Tibial artery (tissue), 4 donors: ENCODE results near the gene B3GNT7.

Experiments
- DNase-seq, 2 donors: peaks; one replicate each; pipeline ENCODE4 v3.0.0-alpha.2; 2019
- H3K27ac ChIP-seq, 2 donors: fragments of 200-600 bp; sonication (generic) in 1 of 2; 1 replicate in 1 of 2; 2 replicates in 1 of 2; pipeline ENCODE4 v1.5.1; 2018 to 2019; ENCODE audit warnings: mild to moderate bottlenecking in 1 of 2
- H3K27me3 ChIP-seq, 2 donors: fragments of 200-600 bp; sonication (generic) in 1 of 2; one replicate each; pipeline versions ENCODE4 v1.5.1 to v1.6.0; 2016 to 2019
- H3K36me3 ChIP-seq, 3 donors: fragments of 200-600 bp; sonication (generic) in 2 of 3; one replicate each; pipeline ENCODE4 v1.5.1; 2016 to 2019; ENCODE audit warnings: mild to moderate bottlenecking in 2 of 3
- H3K4me1 ChIP-seq, 4 donors: fragments of 200-600 bp; sonication (generic) in 2 of 4; 1 replicate in 3 of 4; 2 replicates in 1 of 4; pipeline ENCODE4 v1.5.1; 2016 to 2019
- H3K4me3 ChIP-seq, 2 donors: fragments of 200-600 bp; sonication (generic) in 1 of 2; 1 replicate in 1 of 2; 2 replicates in 1 of 2; pipeline ENCODE4 v1.5.1; 2018 to 2019; ENCODE audit warnings: mild to moderate bottlenecking in 2 of 2
- H3K9me3 ChIP-seq, 3 donors: fragments of 200-600 bp; sonication (generic) in 1 of 3; one replicate each; pipeline ENCODE4 v1.5.1; 2016 to 2019
- CTCF ChIP-seq, 2 experiments: fragments of 200-600 bp in 1 of 2; fragments of 450-650 bp in 1 of 2; IDR thresholded peaks; one replicate each; pipeline ENCODE4 v1.5.1; 2017 to 2019; ENCODE audit warnings: antibody characterized with exemption in 2 of 2, mild to moderate bottlenecking in 1 of 2, moderate library complexity in 1 of 2
- intact Hi-C: fragments of 100-400 bp; cut with DNase I; formaldehyde crosslinking; loops from one replicate; pipeline ENCODE4 v1.15.0; 2023; ENCODE audit warnings: low total_unique reads

B3GNT7 gene

GRCh38 chr2:231418820-231419640, 23.5 kb downstream of the B3GNT7 start:
- DNase-seq, result no peak
- Histone ChIP-seq H3K27ac (no peak overlapping the region), H3K4me3 (no peak overlapping the region), H3K36me3 (no peaks in the 10 kb centered on the region), H3K27me3 (peaks cover 0 to 8% of the 10 kb centered on the region in 2 donors), H3K9me3 (no peaks in the 10 kb centered on the region), H3K4me1 (no peaks in the 10 kb centered on the region)
- no peak for TF ChIP-seq CTCF (IDR thresholded peaks at IDR 0.05)
- intact Hi-C loops, result loop anchor here (10.0 kb wide), 2 partner anchors 124 to 314 kb away; no protein-coding TSS in a partner anchor

- no peaks in the 10 kb centered on the region for H3K4me1 ChIP-seq
- no peaks in the 10 kb centered on the region for H3K36me3 ChIP-seq
- H3K27ac ChIP-seq, result no peak overlapping the region
- no peak for DNase-seq
- no peak for TF ChIP-seq CTCF (IDR thresholded peaks at IDR 0.05)
- peaks cover 0 to 10% of the 10 kb centered on the region in 2 donors for H3K27me3 ChIP-seq
- intact Hi-C loops, result no loop called here
- no peaks in the 10 kb centered on the region for H3K9me3 ChIP-seq
- H3K4me3 ChIP-seq, result no peak overlapping the region
Measured at GRCh38 chr2:231421051-231421580, 25.6 kb downstream of the B3GNT7 start.

DNA sequence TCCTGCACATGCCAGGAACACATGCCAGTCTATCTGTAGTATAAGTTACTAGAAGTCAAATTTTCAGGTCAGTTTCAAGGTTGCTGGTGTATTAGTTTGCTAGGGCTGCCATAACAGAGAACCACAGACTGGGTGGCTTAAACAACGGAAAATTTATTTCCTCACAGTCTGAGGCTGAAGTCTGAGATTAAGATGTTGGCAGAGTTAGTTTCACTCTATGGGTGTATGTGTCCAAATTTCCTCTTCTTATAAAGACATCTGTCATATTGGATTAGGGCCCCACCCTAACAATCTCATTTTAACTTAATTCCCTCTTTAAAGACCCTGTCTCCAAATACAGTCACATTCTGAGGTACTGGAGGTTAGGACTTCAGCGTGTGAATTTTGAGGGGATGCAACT, 26.5 kb downstream of the B3GNT7 start:
- intact Hi-C loops, result no loop called here
- no peak overlapping the region for H3K4me3 ChIP-seq
- no peak overlapping the region for H3K27ac ChIP-seq
- peaks cover 0 to 10% of the 10 kb centered on the region in 2 donors for H3K27me3 ChIP-seq
- H3K9me3 ChIP-seq, result no peaks in the 10 kb centered on the region
- no peaks in the 10 kb centered on the region for H3K36me3 ChIP-seq
- no peak for TF ChIP-seq CTCF (IDR thresholded peaks at IDR 0.05)
- no peaks in the 10 kb centered on the region for H3K4me1 ChIP-seq
- no peak for DNase-seq

- no peak overlapping the region for H3K4me3 ChIP-seq
- no peak overlapping the region for H3K27ac ChIP-seq
- TF ChIP-seq CTCF (IDR thresholded peaks at IDR 0.05), result no peak
- no peaks in the 10 kb centered on the region for H3K36me3 ChIP-seq
- no peaks in the 10 kb centered on the region for H3K9me3 ChIP-seq
- H3K4me1 ChIP-seq, result no peaks in the 10 kb centered on the region
- intact Hi-C loops, result no loop called here
- H3K27me3 ChIP-seq, result peaks cover 0 to 10% of the 10 kb centered on the region in 2 donors
- DNase-seq, result no peak
Measured at GRCh38 chr2:231423176-231423575, 27.7 kb downstream of the B3GNT7 start.

DNA sequence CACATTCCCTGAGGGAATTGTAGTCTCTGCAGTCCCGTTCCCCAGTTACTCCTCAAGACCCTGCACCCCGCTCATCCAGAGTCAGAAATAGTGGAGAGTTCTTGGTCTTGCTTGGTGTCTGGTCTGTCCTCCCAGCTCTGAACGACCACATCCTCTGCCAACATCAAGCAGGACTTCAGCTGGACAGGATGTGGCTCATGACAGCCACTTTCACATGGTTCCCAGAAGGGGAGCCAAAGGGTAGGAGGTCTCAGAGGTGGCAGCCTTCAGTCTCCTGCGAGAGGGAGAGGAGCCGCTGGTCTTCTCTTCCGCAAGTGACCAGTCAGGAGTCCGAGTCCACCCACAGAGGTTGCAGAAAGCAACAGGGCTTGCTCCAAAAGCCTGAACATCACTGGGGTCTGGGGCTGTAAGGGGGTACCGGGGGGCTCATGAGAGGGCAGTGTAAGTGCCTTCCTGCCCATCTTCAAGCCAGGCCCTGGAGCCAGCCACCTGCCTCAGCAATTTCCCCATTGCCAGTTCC, 29.8 kb downstream of the B3GNT7 start:
- H3K4me1 ChIP-seq, result no peaks in the 10 kb centered on the region
- H3K9me3 ChIP-seq, result no peaks in the 10 kb centered on the region
- DNase-seq, result no peak
- intact Hi-C loops, result no loop called here
- H3K27ac ChIP-seq, result no peak overlapping the region
- H3K4me3 ChIP-seq, result no peak overlapping the region
- no peaks in the 10 kb centered on the region for H3K36me3 ChIP-seq
- TF ChIP-seq CTCF (IDR thresholded peaks at IDR 0.05), result no peak
- peaks cover 0 to 3% of the 10 kb centered on the region in 2 donors for H3K27me3 ChIP-seq
